HUES6 (cell line): ENCODE data around the gene SAMD14.

Source experiments
- H3K27ac ChIP-seq: 2 replicates; pipeline ENCODE4 v1.7.0; 2013; ENCODE audit warnings: low read depth, mild to moderate bottlenecking, low read length, inconsistent platforms
- H3K27me3 ChIP-seq: 2 replicates; pipeline ENCODE4 v1.6.1; 2013; ENCODE audit warnings: low read length; ENCODE audit not compliant: control insufficient read depth, insufficient read depth
- H3K36me3 ChIP-seq: 2 replicates; pipeline ENCODE4 v1.6.1; 2013; ENCODE audit warnings: low read length; ENCODE audit not compliant: control insufficient read depth, insufficient read depth
- H3K4me1 ChIP-seq: 2 replicates; pipeline ENCODE4 v1.6.1; 2013; ENCODE audit warnings: low read length; ENCODE audit not compliant: control insufficient read depth, insufficient read depth
- H3K4me3 ChIP-seq: 2 replicates; pipeline ENCODE4 v1.5.1; 2013; ENCODE audit warnings: low read depth, low read length
- H3K9ac ChIP-seq: one replicate; pipeline ENCODE4 v1.6.1; 2013; ENCODE audit warnings: mild to moderate bottlenecking, low read length
- H3K9me3 ChIP-seq: 2 replicates; pipeline ENCODE4 v1.6.1; 2013; ENCODE audit warnings: low read depth, low read length; ENCODE audit not compliant: control insufficient read depth, insufficient read depth

Gene SAMD14

DNA sequence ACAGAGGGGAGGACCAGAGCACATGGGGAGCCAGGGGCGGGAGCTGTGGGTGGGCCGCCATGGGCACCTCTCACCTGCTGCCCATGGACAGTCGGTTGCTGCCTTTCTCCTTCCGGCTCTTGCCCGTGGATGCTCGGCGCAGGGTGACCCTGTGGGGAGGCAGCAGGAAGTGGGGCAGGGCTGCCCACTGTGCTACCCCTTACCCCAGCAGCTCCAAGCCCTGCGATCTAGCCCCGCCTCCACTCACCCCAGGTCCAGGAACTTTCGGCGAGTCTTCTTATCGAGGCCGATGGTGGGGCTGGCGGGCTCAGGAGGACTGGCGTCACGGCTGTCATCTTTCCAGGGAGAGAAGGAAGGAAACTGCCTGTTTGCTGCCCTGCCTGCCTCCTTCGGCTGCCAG, 14.2 kb downstream of the SAMD14 start:
- peaks cover 30% of the 10 kb centered on the region for H3K4me1 ChIP-seq
- H3K36me3 ChIP-seq, result no peaks in the 10 kb centered on the region
- peaks cover 27% of the 10 kb centered on the region for H3K27me3 ChIP-seq
- no peak overlapping the region for H3K4me3 ChIP-seq
- H3K9me3 ChIP-seq, result no peaks in the 10 kb centered on the region
- H3K27ac ChIP-seq, result no peak overlapping the region
- no peak overlapping the region for H3K9ac ChIP-seq

DNA sequence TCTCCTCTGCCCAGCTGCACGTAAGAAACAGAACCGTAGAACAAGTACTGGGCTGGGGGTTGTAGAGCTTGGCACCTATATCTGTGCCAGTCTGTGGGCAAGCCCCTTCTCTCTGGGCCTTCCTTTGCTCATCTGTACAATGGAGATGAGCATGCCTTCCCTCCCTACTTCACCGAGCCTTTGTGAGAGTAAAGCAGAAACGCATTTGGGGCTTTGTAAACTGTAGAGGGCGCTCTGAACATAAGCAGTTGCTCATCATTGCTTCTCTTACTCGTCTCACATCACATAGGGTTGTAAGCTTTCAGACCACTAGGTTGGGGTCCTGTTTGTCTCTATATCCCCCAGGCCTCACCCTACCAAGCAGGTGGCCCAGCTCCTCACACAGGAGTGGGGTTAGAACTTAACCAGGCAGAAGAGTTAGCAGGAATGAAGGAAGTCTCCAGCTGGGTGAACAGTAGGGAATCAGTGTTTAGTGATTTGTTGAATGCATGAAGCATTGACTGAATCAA, 15.1 kb downstream of the SAMD14 start:
- Histone ChIP-seq H3K27ac (no peak overlapping the region), H3K9ac (no peak overlapping the region), H3K4me3 (no peak overlapping the region), H3K9me3 (no peaks in the 10 kb centered on the region), H3K4me1 (peaks cover 30% of the 10 kb centered on the region), H3K36me3 (no peaks in the 10 kb centered on the region), H3K27me3 (peaks cover 24% of the 10 kb centered on the region)

DNA sequence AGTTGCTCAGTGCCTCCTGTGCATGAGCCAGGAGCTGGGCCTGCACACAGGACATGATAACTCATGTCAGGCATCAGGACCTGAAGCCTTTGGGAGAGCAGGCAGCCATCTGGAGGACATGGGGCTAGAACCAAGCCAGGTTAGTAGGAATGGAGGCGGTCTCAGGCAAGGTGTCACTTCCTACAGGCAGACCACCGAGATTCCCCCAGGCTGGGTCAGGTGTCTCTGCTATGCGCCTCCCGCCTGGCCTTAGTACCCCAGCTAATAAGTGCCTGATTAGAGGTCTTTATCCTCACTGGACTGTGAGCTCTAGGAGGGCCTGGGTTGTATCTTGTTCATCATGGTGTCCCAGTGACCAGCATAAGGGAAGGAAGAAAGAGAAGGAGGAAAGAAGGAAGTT, 15.6 kb downstream of the SAMD14 start:
- H3K27ac ChIP-seq, result no peak overlapping the region
- H3K4me1 ChIP-seq, result peaks cover 30% of the 10 kb centered on the region
- peaks cover 18% of the 10 kb centered on the region for H3K27me3 ChIP-seq
- no peaks in the 10 kb centered on the region for H3K9me3 ChIP-seq
- H3K9ac ChIP-seq, result no peak overlapping the region
- no peak overlapping the region for H3K4me3 ChIP-seq
- no peaks in the 10 kb centered on the region for H3K36me3 ChIP-seq

DNA sequence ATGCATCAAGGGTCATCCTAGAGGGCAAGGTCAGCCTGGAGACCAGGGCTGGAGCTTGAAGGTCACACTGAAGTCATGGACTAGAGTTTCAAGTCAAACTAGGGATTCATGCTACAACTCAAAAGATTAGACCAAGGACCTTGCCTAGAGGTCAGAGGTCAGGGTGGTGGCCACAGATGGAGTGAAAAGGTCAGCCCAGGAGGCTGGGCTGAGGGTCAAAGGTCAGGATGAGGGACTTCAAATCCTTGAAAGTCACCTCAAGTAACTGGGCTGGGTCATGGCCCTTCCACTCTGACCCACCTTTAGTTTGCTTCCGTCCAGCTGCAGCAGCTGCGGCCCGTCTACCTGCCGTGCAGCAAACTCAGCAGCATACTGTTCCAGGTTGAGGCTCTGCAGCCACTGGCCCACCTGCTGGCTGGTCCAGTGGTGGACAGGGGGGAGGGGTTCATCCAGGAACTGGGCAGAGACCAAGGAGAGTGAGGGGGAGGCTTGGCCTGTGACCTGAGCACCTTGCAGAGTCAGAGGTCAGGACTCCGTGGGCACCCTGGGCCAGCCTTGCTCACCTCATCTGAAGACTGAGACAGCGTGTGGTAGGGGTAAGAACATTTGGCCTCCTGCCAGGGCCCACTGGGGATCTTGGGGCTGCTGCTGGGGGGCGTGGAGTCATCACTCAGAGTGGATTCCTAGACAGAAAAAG, 16.2 kb downstream of the SAMD14 start:
- Histone ChIP-seq H3K9me3 (no peaks in the 10 kb centered on the region), H3K4me3 (no peak overlapping the region), H3K27me3 (peaks cover 12% of the 10 kb centered on the region), H3K4me1 (peaks cover 30% of the 10 kb centered on the region), H3K36me3 (no peaks in the 10 kb centered on the region), H3K9ac (no peak overlapping the region), H3K27ac (no peak overlapping the region)

DNA sequence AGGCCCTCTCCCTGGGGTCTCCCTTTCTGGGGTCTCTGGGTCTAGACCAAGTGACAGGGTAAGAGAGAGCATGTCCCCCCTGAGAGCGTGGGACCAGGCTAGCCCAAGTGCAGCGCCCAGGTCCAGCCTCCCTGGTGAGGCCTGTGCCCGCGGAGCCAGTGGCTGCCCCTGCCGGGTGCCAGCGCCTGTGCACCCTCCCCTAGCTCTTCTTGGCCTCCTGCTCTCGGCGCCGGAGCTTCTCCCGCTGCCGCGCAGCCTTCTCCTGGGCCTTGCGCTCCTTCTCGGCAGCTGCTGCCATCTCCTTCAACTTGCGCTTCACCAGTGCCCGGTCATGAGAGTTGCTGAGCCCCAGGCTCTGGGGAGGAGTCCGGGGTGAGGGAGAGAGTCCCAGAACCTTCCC, 17.3 kb downstream of the SAMD14 start:
- Histone ChIP-seq H3K36me3 (no peaks in the 10 kb centered on the region), H3K27me3 (peaks cover 3% of the 10 kb centered on the region; the same call in 1 of the 2 replicates), H3K4me3 (no peak overlapping the region), H3K9ac (no peak overlapping the region), H3K9me3 (no peaks in the 10 kb centered on the region), H3K4me1 (peaks cover 28% of the 10 kb centered on the region), H3K27ac (no peak overlapping the region)

DNA sequence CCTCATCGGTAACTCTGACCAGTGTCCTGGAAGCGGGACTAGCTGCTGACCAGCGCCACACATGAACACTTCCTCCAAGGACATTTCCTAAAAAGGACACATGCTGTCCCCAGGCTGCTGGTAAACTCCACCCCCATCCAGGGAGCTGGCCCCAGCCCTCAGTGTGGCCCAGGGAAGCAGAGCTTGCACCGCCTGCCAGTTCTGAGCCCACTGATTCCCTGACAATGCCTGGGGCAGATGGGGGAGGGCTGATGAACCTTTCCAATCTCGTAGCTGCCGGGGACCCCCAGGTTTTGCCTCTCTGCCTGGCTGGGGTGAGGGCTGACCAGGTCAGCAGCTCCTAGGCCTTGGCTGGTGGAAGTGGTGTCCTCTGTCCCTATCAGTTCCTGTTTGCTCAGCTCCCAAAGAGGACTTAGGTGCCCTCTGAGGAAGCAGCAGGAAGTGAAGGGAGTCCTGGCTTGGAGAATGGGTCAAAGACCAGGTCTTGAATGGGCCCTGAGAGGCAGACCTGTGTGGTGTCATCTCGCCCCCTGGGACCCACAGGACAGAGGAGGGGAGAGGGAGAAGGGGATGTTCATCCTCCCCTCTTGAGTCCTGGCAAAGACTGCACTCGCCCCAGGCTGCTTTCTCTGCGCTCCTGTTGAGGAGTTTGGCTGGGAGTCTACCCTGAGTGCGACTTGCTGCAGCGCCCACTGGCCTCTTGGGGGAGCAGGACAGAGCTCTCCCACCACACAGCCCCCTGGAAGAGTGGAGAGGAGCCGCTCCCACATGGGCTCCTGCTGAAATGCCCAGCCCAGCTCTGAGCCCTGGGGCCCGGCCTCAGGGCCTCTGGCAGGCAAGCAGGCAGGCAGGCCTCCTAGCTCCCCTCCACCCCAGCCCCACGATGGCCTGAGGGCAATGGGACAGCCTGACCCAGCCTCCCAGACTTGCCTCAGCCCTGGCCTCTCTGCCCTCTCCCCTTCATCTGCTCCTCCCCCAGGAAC, 18.0 kb downstream of the SAMD14 start:
- no peaks in the 10 kb centered on the region for H3K9me3 ChIP-seq
- peak overlapping the region; percentile 61; the same call in 1 of the 2 replicates for H3K27ac ChIP-seq
- H3K4me3 ChIP-seq, result no peak overlapping the region
- H3K36me3 ChIP-seq, result no peaks in the 10 kb centered on the region; the same call in 1 of the 2 replicates
- peak overlapping the region; percentile 65 for H3K9ac ChIP-seq
- peaks cover 26% of the 10 kb centered on the region for H3K4me1 ChIP-seq
- H3K27me3 ChIP-seq, result no peaks in the 10 kb centered on the region; the same call in 1 of the 2 replicates

DNA sequence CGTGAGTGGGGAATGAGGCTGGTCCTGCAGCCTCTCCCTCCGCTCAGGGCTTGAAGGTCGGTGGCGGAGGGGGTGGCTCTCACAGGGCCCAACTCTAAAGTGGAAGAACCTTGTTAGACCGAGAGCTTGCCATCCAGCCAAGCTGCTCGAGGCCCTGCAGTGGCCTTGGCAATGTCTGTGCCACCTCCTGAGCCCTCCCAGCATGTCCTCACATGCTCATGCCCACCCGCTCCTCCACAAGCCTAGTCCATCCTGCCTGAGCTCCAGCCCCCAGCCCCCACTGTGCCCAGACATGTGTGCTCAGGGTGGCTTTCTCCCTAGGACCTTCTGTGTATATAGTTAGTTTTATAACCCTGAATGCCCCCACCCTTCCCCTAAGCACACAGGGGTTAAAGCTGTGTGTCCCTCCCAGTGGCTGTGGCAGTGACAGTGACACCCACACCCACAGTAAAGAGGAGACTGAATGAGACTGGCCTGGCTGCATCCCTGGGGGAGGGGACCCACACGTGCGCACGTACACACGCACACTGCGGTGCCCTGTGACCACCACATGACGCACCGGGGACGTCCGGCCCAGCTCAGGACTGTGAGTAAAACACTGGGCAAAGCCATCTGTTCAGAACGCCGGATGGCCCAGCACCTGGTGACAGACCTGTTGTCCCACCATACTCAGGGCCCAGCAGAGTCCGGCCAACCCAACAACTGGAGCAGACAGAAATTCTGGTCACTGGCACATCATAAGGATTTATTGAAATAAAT, 19.2 kb downstream of the SAMD14 start:
- Histone ChIP-seq H3K9ac (peak overlapping the region; percentile 65), H3K27ac (peak overlapping the region; percentile 50; the same call in 1 of the 2 replicates), H3K9me3 (no peaks in the 10 kb centered on the region), H3K4me1 (peaks cover 23% of the 10 kb centered on the region), H3K36me3 (peaks cover 5% of the 10 kb centered on the region; the same call in 1 of the 2 replicates), H3K4me3 (no peak overlapping the region), H3K27me3 (no peaks in the 10 kb centered on the region)

DNA sequence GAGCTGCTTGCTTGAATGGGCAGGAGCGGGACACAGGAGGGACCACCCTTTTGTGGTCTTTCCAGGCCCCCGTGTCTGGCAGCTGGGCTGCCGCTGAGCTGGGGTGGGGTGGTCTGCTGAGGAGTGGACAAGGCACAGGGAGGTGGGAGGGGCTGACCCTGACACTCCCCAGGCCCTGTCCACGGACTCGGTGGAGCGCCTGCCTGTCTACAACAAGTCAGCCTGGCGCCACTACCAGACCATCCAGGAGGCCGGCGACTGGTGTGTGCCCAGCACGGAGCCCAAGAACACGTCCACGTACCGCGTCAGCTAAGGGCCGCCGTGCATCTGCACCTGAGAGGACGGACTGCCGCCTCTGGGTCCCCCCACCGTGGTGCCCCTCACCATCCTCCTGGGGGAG, 20.2 kb downstream of the SAMD14 start:
- peaks cover 5% of the 10 kb centered on the region; the same call in 1 of the 2 replicates for H3K36me3 ChIP-seq
- no peaks in the 10 kb centered on the region for H3K27me3 ChIP-seq
- H3K9ac ChIP-seq, result no peak overlapping the region
- H3K4me1 ChIP-seq, result peaks cover 17% of the 10 kb centered on the region
- no peak overlapping the region for H3K4me3 ChIP-seq
- H3K27ac ChIP-seq, result no peak overlapping the region
- no peaks in the 10 kb centered on the region for H3K9me3 ChIP-seq

DNA sequence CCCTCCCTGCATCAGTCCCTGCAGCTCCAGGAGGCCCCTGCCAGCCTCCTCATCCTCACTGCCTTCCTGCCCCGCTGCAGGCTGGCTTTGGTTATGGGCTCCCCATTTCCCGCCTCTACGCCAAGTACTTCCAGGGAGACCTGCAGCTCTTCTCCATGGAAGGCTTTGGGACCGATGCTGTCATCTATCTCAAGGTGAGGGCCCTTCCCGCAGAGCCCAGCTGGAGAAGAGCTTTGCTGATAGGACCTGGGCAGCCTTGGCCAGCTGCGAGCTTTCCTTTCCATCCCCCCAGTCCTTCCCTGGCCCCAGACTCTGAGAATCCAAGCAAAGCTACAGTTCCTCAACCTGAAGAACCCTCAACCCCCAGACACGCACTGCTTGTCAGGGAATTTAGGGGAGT, 20.8 kb downstream of the SAMD14 start:
- no peak overlapping the region for H3K27ac ChIP-seq
- H3K36me3 ChIP-seq, result peaks cover 5% of the 10 kb centered on the region; the same call in 1 of the 2 replicates
- no peaks in the 10 kb centered on the region for H3K9me3 ChIP-seq
- H3K4me3 ChIP-seq, result no peak overlapping the region
- no peaks in the 10 kb centered on the region for H3K27me3 ChIP-seq
- no peak overlapping the region for H3K9ac ChIP-seq
- H3K4me1 ChIP-seq, result peaks cover 17% of the 10 kb centered on the region

DNA sequence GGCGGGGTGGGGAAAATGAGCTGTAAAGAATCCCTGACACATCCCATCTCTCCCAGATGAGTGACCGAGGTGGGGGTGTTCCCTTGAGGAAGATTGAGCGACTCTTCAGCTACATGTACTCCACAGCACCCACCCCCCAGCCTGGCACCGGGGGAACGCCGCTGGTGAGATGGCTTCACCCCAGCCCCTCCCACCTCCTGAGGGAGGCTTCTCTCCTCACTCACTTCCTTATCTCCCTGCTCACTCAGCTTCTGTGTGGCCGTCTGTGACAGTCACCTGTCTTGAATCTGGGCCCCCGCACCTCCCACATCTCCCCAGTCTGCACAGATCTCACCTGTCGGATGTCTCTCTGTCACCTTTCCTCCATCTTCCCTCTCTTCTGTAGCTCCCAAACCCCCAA, 21.4 kb downstream of the SAMD14 start:
- Histone ChIP-seq H3K4me1 (peaks cover 17% of the 10 kb centered on the region), H3K9ac (no peak overlapping the region), H3K27me3 (no peaks in the 10 kb centered on the region), H3K9me3 (no peaks in the 10 kb centered on the region), H3K36me3 (peaks cover 5% of the 10 kb centered on the region; the same call in 1 of the 2 replicates), H3K4me3 (no peak overlapping the region), H3K27ac (no peak overlapping the region)
